Mesendoderm (in vitro differentiated cells): ENCODE results near the gene IL6R.
A peak's percentile ranks its signal among the peaks of the same experiment; 100 is the strongest.

Experiments used
- DNase-seq: peaks from one replicate; pipeline ENCODE4 v3.0.0; 2013
- H2AK5ac ChIP-seq: 2 replicates; pipeline ENCODE4 v1.6.1; 2013; ENCODE audit warnings: low read length, inconsistent platforms
- H2BK120ac ChIP-seq: 2 replicates; pipeline ENCODE4 v1.6.1; 2013; ENCODE audit warnings: low read depth, mild to moderate bottlenecking, low read length, moderate library complexity, mixed read lengths
- H2BK15ac ChIP-seq: replicated peaks from 2 replicates; pipeline ENCODE4 v1.6.1; 2013; ENCODE audit warnings: low read depth, mild to moderate bottlenecking, moderate library complexity
- H2BK5ac ChIP-seq: 2 replicates; pipeline ENCODE4 v1.6.1; 2013; ENCODE audit warnings: low read length, inconsistent platforms
- H3K18ac ChIP-seq: 2 replicates; pipeline ENCODE4 v1.6.1; 2013; ENCODE audit warnings: mild to moderate bottlenecking, low read length, mixed read lengths
- H3K23ac ChIP-seq: one replicate; pipeline ENCODE4 v1.6.1; 2013; ENCODE audit warnings: low read length
- H3K27ac ChIP-seq: 2 replicates; pipeline ENCODE4 v1.5.1; 2013; ENCODE audit warnings: low read depth, mild to moderate bottlenecking, inconsistent platforms, low read length, moderate library complexity
- H3K27me3 ChIP-seq: 2 replicates; pipeline ENCODE4 v1.6.1; 2013; ENCODE audit warnings: low read length, control low read depth, mild to moderate bottlenecking, inconsistent platforms; ENCODE audit not compliant: insufficient read depth, poor library complexity
- H3K36me3 ChIP-seq: 2 replicates; pipeline ENCODE4 v1.6.1; 2013; ENCODE audit warnings: low read length, inconsistent platforms; ENCODE audit not compliant: control insufficient read depth, insufficient read depth
- H3K4ac ChIP-seq: one replicate; pipeline ENCODE4 v1.6.1; 2013; ENCODE audit warnings: low read depth, mild to moderate bottlenecking, low read length, moderate library complexity
- H3K4me1 ChIP-seq: 2 replicates; pipeline ENCODE4 v1.6.1; 2013; ENCODE audit warnings: low read depth, low read length, inconsistent platforms; ENCODE audit not compliant: control insufficient read depth
- H3K4me2 ChIP-seq: 2 replicates; pipeline ENCODE4 v1.6.1; 2013; ENCODE audit warnings: low read length
- H3K4me3 ChIP-seq: 2 replicates; pipeline ENCODE4 v1.5.1; 2013; ENCODE audit warnings: mild to moderate bottlenecking, low read length
- H3K56ac ChIP-seq: one replicate; pipeline ENCODE4 v1.6.1; 2013; ENCODE audit warnings: low read length
- H3K79me1 ChIP-seq: 2 replicates; pipeline ENCODE4 v1.6.1; 2013; ENCODE audit warnings: low read length, inconsistent platforms
- H3K79me2 ChIP-seq: 2 replicates; pipeline ENCODE4 v1.6.1; 2013; ENCODE audit warnings: mild to moderate bottlenecking, low read length; ENCODE audit not compliant: control insufficient read depth, insufficient read depth
- H3K9ac ChIP-seq: 2 replicates; pipeline ENCODE4 v1.6.1; 2013; ENCODE audit warnings: low read length, inconsistent platforms
- H4K5ac ChIP-seq: one replicate; pipeline ENCODE4 v1.6.1; 2013; ENCODE audit warnings: low read length
- H4K8ac ChIP-seq: one replicate; pipeline ENCODE4 v1.6.1; 2013; ENCODE audit warnings: low read depth, mild to moderate bottlenecking, control low read depth, low read length, moderate library complexity
- WGBS: extraction: QIAGEN DNeasy Blood & Tissue Kit; methylation state at CpG from one replicate; pipeline ENCODE4 v1.1.7; 2013; ENCODE audit warnings: low lambda C conversion rate, missing lambda C conversion rate; ENCODE audit not compliant: insufficient coverage; ENCODE audit errors: extremely low coverage; 5-methylcytosine and 5-hydroxymethylcytosine counted together

Gene IL6R

GRCh38 chr1:154440036-154440804, 35.1 kb downstream of the IL6R start:
- peaks cover 5% of the 10 kb centered on the region for H3K4me1 ChIP-seq
- H4K8ac ChIP-seq, result no peak overlapping the region
- H2BK5ac ChIP-seq, result no peak overlapping the region
- H3K27me3 ChIP-seq, result no peaks in the 10 kb centered on the region
- no peaks in the 10 kb centered on the region for H3K36me3 ChIP-seq
- H3K27ac ChIP-seq, result no peak overlapping the region
- no peak overlapping the region for H3K23ac ChIP-seq
- no CpG with 5 or more reads among the region's 6 CpGs for WGBS
- H2BK15ac ChIP-seq, result no peak overlapping the region
- H3K4ac ChIP-seq, result no peak overlapping the region
- no peak overlapping the region for H3K56ac ChIP-seq
- no peak overlapping the region for H4K5ac ChIP-seq
- no peak overlapping the region for H3K4me3 ChIP-seq
- no peak overlapping the region for H3K9ac ChIP-seq
- no peaks in the 10 kb centered on the region for H3K79me2 ChIP-seq
- H3K18ac ChIP-seq, result no peak overlapping the region
- no peak for DNase-seq
- H3K4me2 ChIP-seq, result no peak overlapping the region
- no peak overlapping the region for H2AK5ac ChIP-seq
- H2BK120ac ChIP-seq, result no peak overlapping the region
- H3K79me1 ChIP-seq, result no peaks in the 10 kb centered on the region

GRCh38 chr1:154441241-154441888, 36.2 kb downstream of the IL6R start:
- no peak overlapping the region for H2BK120ac ChIP-seq
- no peak overlapping the region for H2AK5ac ChIP-seq
- H3K4ac ChIP-seq, result no peak overlapping the region
- H3K18ac ChIP-seq, result no peak overlapping the region
- no peaks in the 10 kb centered on the region for H3K27me3 ChIP-seq
- H3K4me3 ChIP-seq, result no peak overlapping the region
- H3K36me3 ChIP-seq, result no peaks in the 10 kb centered on the region
- no peak overlapping the region for H3K4me2 ChIP-seq
- no peaks in the 10 kb centered on the region for H3K79me2 ChIP-seq
- no CpG with 5 or more reads among the region's 8 CpGs for WGBS
- DNase-seq, result no peak
- H4K8ac ChIP-seq, result no peak overlapping the region
- H3K27ac ChIP-seq, result no peak overlapping the region
- H4K5ac ChIP-seq, result no peak overlapping the region
- H3K56ac ChIP-seq, result peak overlapping the region; percentile 2
- H2BK15ac ChIP-seq, result no peak overlapping the region
- H3K4me1 ChIP-seq, result peaks cover 5% of the 10 kb centered on the region
- H3K79me1 ChIP-seq, result no peaks in the 10 kb centered on the region
- no peak overlapping the region for H2BK5ac ChIP-seq
- H3K23ac ChIP-seq, result no peak overlapping the region
- no peak overlapping the region for H3K9ac ChIP-seq

GRCh38 chr1:154442006-154442740, 37.0 kb downstream of the IL6R start:
- Histone ChIP-seq H3K56ac (peak overlapping the region; percentile 44), H3K79me1 (no peaks in the 10 kb centered on the region), H3K79me2 (no peaks in the 10 kb centered on the region), H3K4me3 (no peak overlapping the region), H3K23ac (no peak overlapping the region), H2BK5ac (no peak overlapping the region), H3K4me1 (peaks cover 5% of the 10 kb centered on the region), H2BK15ac (no peak overlapping the region), H3K4ac (no peak overlapping the region), H3K27me3 (no peaks in the 10 kb centered on the region), H3K4me2 (no peak overlapping the region), H3K36me3 (no peaks in the 10 kb centered on the region), H2BK120ac (no peak overlapping the region), H3K27ac (no peak overlapping the region), H4K8ac (no peak overlapping the region), H3K18ac (peak overlapping the region; percentile 4), H2AK5ac (no peak overlapping the region), H4K5ac (no peak overlapping the region), H3K9ac (no peak overlapping the region)
- DNase-seq, result peak; percentile 73
- no CpG with 5 or more reads among the region's 13 CpGs for WGBS

- peaks cover 5% of the 10 kb centered on the region for H3K4me1 ChIP-seq
- no peak overlapping the region for H2BK15ac ChIP-seq
- no peak overlapping the region for H3K4me3 ChIP-seq
- H4K8ac ChIP-seq, result no peak overlapping the region
- DNase-seq, result no peak
- H3K4me2 ChIP-seq, result no peak overlapping the region
- WGBS, result no CpG with 5 or more reads among the region's 8 CpGs
- H2BK5ac ChIP-seq, result no peak overlapping the region
- H3K56ac ChIP-seq, result no peak overlapping the region
- H2AK5ac ChIP-seq, result no peak overlapping the region
- no peak overlapping the region for H3K18ac ChIP-seq
- no peak overlapping the region for H3K9ac ChIP-seq
- H3K27ac ChIP-seq, result no peak overlapping the region
- no peaks in the 10 kb centered on the region for H3K36me3 ChIP-seq
- no peak overlapping the region for H3K4ac ChIP-seq
- H3K79me1 ChIP-seq, result no peaks in the 10 kb centered on the region
- no peaks in the 10 kb centered on the region for H3K27me3 ChIP-seq
- no peak overlapping the region for H2BK120ac ChIP-seq
- H3K23ac ChIP-seq, result no peak overlapping the region
- H3K79me2 ChIP-seq, result no peaks in the 10 kb centered on the region
- H4K5ac ChIP-seq, result no peak overlapping the region
Measured at GRCh38 chr1:154443274-154444013, 38.3 kb downstream of the IL6R start.

- WGBS, result no CpG with 5 or more reads among the region's 7 CpGs
Measured at GRCh38 chr1:154445040-154445472, 39.9 kb downstream of the IL6R start.

More at GRCh38 chr1:154445040-154445472, 39.9 kb downstream of the IL6R start:
- Histone ChIP-seq H2BK5ac (no peak overlapping the region), H3K27me3 (no peaks in the 10 kb centered on the region), H4K8ac (no peak overlapping the region), H3K79me1 (no peaks in the 10 kb centered on the region), H3K18ac (no peak overlapping the region), H3K9ac (no peak overlapping the region), H3K4me1 (peaks cover 5% of the 10 kb centered on the region), H3K4me3 (no peak overlapping the region), H3K4ac (no peak overlapping the region), H3K56ac (no peak overlapping the region), H4K5ac (no peak overlapping the region), H2AK5ac (no peak overlapping the region), H3K23ac (no peak overlapping the region), H2BK120ac (no peak overlapping the region), H3K36me3 (no peaks in the 10 kb centered on the region), H2BK15ac (no peak overlapping the region), H3K27ac (no peak overlapping the region), H3K4me2 (no peak overlapping the region), H3K79me2 (no peaks in the 10 kb centered on the region)
- peak; percentile 38 for DNase-seq
